ENCODE measurements around the gene HOXD4. TPM values are rescaled to one million over a fixed set of nuclear protein-coding genes. Genes with fewer than 3 reads are reported as not detected.

HOXD4 gene
- total RNA-seq, 1 experiment from 2014 or later, result not detected

- TF ChIP-seq CDX4 (CRISPR knock-in tag; IDR thresholded peaks at IDR 0.05; ENCODE audit: borderline replicate concordance) (no peak), ERG (CRISPR knock-in tag; IDR thresholded peaks at IDR 0.05) (no peak), FOXP4 (CRISPR knock-in tag; IDR thresholded peaks at IDR 0.05) (no peak), FOXK1 (CRISPR knock-in tag; IDR thresholded peaks at IDR 0.05) (no peak), RORB (CRISPR knock-in tag; IDR thresholded peaks at IDR 0.05) (no peak), ZNF263 (CRISPR knock-in tag; IDR thresholded peaks at IDR 0.05; ENCODE audit: low read depth) (no peak), MXD4 (CRISPR knock-in tag; IDR thresholded peaks at IDR 0.05; ENCODE audit: borderline replicate concordance) (no peak), GRHL2 (CRISPR knock-in tag; IDR thresholded peaks at IDR 0.05; ENCODE audit: insufficient replicate concordance, severe bottlenecking) (no peak), ZBTB21 (CRISPR knock-in tag; IDR thresholded peaks at IDR 0.05; ENCODE audit: borderline replicate concordance) (no peak), FOXJ3 (CRISPR knock-in tag; IDR thresholded peaks at IDR 0.05; ENCODE audit: borderline replicate concordance) (no peak), EMX1 (CRISPR knock-in tag; IDR thresholded peaks at IDR 0.05) (no peak), PREB (CRISPR knock-in tag; IDR thresholded peaks at IDR 0.05; ENCODE audit: borderline replicate concordance) (no peak)
Observed at GRCh38 chr2:176128172-176128981, 23.0 kb upstream of the HOXD4 start (continued).

GRCh38 chr2:176128982-176129796, 22.2 kb upstream of the HOXD4 start, which contains the start of gene HOXD8:
HOXD8 (plus strand) TSS chr2:176129705; CDS start chr2:176130367, 662 bp downstream.
- ATAC-seq (peak; percentile 33), DNase-seq (ENCODE audit: low spot score) (peak; percentile 65)
- ChIA-PET POLR2A (no interaction called here), CTCF (interaction anchor here (0.6 to 3.2 kb wide), 11 partner anchors 9 to 1019 kb away, joined by 3 to 21 read pairs (median 4); no protein-coding TSS in a partner anchor)
- peaks cover 4% of the 10 kb centered on the region; the same call in 1 of the 2 replicates for H3K36me3 Mint-ChIP-seq
- peaks cover 98% of the 10 kb centered on the region for H3K27me3 Mint-ChIP-seq (ENCODE audit: low read depth)
- peak within 1 kb of the TSS; percentile 59 for H3K4me3 Mint-ChIP-seq
- no peak within 1 kb of the TSS for H3K27ac Mint-ChIP-seq
- H3K4me1 Mint-ChIP-seq, result peaks cover 23% of the 10 kb centered on the region
- no peaks in the 10 kb centered on the region for H3K9me3 Mint-ChIP-seq
- TF ChIP-seq CTCF (IDR thresholded peaks at IDR 0.05) (no peak), ZNF396 (CRISPR knock-in tag; IDR thresholded peaks at IDR 0.05; ENCODE audit: borderline replicate concordance) (no peak), USF2 (CRISPR knock-in tag; IDR thresholded peaks at IDR 0.05) (0 out of 2 replicates have a peak, but pooled peaks have one; percentile 15), NFYB (CRISPR knock-in tag; conservative IDR thresholded peaks at IDR 0.05; ENCODE audit: low read depth) (no peak)
